Uterus (tissue), 4 donors: ENCODE measurements around the gene CKMT2. TPM values are rescaled to one million over a fixed set of nuclear protein-coding genes. Genes with fewer than 3 reads are reported as not detected.

Experiments used
- DNase-seq, 2 donors: peaks; one replicate each; pipeline ENCODE4 v3.0.0-alpha.2; 2019 to 2020
- H3K27ac ChIP-seq, 2 donors: fragments of 200-600 bp; sonication (generic); 1 replicate in 1 of 2; 2 replicates in 1 of 2; pipeline ENCODE4 v1.5.1; 2016 to 2018
- H3K27me3 ChIP-seq, 2 donors: fragments of 200-600 bp; sonication (generic); one replicate each; pipeline ENCODE4 v1.5.1; 2018 to 2019; ENCODE audit warnings: control low read depth in 1 of 2
- H3K36me3 ChIP-seq, 2 donors: fragments of 200-600 bp; sonication (generic); one replicate each; pipeline ENCODE4 v1.5.1; 2019; ENCODE audit warnings: control low read depth in 1 of 2
- H3K4me1 ChIP-seq, 2 donors: fragments of 200-600 bp; sonication (generic); one replicate each; pipeline ENCODE4 v1.5.1; 2018 to 2019; ENCODE audit warnings: control low read depth in 1 of 2
- H3K4me3 ChIP-seq, 2 donors: fragments of 200-600 bp; sonication (generic); 1 replicate in 1 of 2; 2 replicates in 1 of 2; pipeline ENCODE4 v1.5.1; 2018 to 2019; ENCODE audit warnings: mild to moderate bottlenecking in 1 of 2
- H3K9me3 ChIP-seq, 2 donors: fragments of 200-600 bp; sonication (generic); one replicate each; pipeline ENCODE4 v1.5.1; 2019; ENCODE audit warnings: control low read depth in 1 of 2
- POLR2A ChIP-seq, 2 donors: fragments of 450-650 bp; IDR thresholded peaks; one replicate each; pipeline ENCODE4 v1.6.1; 2016; ENCODE audit warnings: antibody characterized with exemption in 2 of 2, mild to moderate bottlenecking in 1 of 2, moderate library complexity in 1 of 2
- intact Hi-C: fragments of 100-400 bp; cut with DNase I; formaldehyde crosslinking; loops from one replicate; pipeline ENCODE4 v1.15.1; 2023; ENCODE audit warnings: low total_unique reads
- total RNA-seq, 4 donors: library from RNA; depleted of rRNA in 3 of 4; stranded (reverse); fragments of >200 nt in 3 of 4; gene quantifications; one replicate each; pipeline versions ENCODE4 v1.1.0 to v1.2.4, GENCODE V29; 2014 to 2023
- TF ChIP-seq, protein P1 (sequence below), 4 experiments: fragments of 200-600 bp in 2 of 4; fragments of 450-650 bp in 2 of 4; sonication (generic) in 2 of 4; IDR thresholded peaks; one replicate each; pipeline ENCODE4 v1.5.1; 2016 to 2019; ENCODE audit warnings: antibody characterized with exemption in 4 of 4, mild to moderate bottlenecking in 2 of 4, moderate library complexity in 1 of 4
- donor health status: DM: yes; HTN: yes; CAD: no.

The CKMT2 gene
- total RNA-seq, 4 donors from 2014 or later, result 3.5 to 20.5 (median 9.8) TPM

DNA sequence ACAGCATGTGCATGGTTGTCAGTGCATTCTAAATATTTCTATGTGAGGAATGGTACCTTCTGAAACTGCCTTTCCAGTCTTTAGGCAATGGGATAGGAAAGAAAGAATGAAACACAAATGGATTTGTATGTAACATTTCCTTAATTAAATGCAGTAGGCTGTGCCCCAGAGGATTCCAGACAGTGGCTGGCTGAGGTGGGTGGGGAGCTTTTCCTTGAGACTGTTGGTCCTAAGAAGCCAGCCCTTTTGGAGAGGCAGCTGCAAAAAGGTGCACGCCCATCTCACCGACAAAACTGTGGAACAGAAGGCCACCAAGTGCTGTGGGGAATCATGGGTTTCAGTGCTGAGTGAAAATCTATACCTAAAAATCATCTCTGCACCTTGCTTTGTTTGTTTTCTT lies 6.8 kb upstream of the CKMT2 start:
- H3K9me3 ChIP-seq, result no peaks in the 10 kb centered on the region
- intact Hi-C loops, result no loop called here
- no peak for DNase-seq
- no peaks in the 10 kb centered on the region for H3K27me3 ChIP-seq
- TF ChIP-seq POLR2A (IDR thresholded peaks at IDR 0.05), result no peak
- TF ChIP-seq, protein P1, sequence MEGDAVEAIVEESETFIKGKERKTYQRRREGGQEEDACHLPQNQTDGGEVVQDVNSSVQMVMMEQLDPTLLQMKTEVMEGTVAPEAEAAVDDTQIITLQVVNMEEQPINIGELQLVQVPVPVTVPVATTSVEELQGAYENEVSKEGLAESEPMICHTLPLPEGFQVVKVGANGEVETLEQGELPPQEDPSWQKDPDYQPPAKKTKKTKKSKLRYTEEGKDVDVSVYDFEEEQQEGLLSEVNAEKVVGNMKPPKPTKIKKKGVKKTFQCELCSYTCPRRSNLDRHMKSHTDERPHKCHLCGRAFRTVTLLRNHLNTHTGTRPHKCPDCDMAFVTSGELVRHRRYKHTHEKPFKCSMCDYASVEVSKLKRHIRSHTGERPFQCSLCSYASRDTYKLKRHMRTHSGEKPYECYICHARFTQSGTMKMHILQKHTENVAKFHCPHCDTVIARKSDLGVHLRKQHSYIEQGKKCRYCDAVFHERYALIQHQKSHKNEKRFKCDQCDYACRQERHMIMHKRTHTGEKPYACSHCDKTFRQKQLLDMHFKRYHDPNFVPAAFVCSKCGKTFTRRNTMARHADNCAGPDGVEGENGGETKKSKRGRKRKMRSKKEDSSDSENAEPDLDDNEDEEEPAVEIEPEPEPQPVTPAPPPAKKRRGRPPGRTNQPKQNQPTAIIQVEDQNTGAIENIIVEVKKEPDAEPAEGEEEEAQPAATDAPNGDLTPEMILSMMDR (IDR thresholded peaks at IDR 0.05), result no peak
- no peak overlapping the region for H3K27ac ChIP-seq
- no peaks in the 10 kb centered on the region for H3K4me1 ChIP-seq
- no peak overlapping the region for H3K4me3 ChIP-seq
- H3K36me3 ChIP-seq, result no peaks in the 10 kb centered on the region

DNA sequence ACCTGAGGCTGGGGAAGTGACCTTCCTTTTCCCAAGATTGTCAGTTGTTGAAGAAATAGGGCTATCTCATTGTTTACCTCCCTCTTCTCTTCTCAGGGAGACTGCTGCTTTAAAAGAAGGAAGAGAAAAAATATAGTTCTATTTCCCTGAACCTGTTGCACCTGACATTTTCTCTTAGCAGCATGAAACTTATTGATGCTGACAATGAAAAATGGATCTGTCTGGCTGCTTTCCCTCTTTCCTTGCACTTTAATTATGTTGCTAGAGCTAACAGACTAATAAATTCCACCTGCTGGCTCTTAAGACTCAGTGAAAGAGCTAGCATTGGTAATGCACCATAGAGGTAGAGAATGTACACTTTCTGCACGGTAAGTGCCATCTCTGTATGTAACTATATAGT lies 6.2 kb upstream of the CKMT2 start:
- Histone ChIP-seq H3K36me3 (no peaks in the 10 kb centered on the region), H3K27ac (no peak overlapping the region), H3K9me3 (no peaks in the 10 kb centered on the region), H3K27me3 (no peaks in the 10 kb centered on the region), H3K4me1 (no peaks in the 10 kb centered on the region), H3K4me3 (no peak overlapping the region)
- intact Hi-C loops, result no loop called here
- DNase-seq, result no peak
- TF ChIP-seq, protein P1 (IDR thresholded peaks at IDR 0.05), result no peak
- TF ChIP-seq POLR2A (IDR thresholded peaks at IDR 0.05), result no peak

DNA sequence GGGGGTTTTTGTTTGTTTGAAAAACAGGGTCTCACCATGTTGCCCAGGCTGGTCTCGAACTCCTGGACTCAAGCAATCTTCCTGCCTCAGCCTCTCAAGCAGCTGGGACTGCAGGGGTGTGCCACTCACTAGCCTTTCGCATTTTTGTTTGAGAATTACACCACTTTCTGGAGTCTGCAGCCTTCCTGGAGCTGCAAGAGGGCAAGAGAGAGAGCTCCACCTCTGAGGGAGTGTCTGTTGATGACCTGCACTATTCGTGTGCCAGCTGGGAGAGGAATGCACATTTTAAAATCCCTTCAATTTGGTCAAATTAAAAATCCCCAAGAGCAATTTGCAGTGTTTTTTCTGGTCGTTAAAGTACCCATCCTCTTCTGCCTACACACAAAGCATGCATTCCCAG lies 5.0 kb upstream of the CKMT2 start:
- Histone ChIP-seq H3K36me3 (no peaks in the 10 kb centered on the region), H3K27ac (no peak overlapping the region), H3K4me1 (peaks cover 0 to 4% of the 10 kb centered on the region in 2 donors), H3K27me3 (no peaks in the 10 kb centered on the region), H3K9me3 (no peaks in the 10 kb centered on the region), H3K4me3 (no peak overlapping the region)
- intact Hi-C loops, result no loop called here
- DNase-seq, result no peak
- TF ChIP-seq POLR2A (IDR thresholded peaks at IDR 0.05), result no peak
- TF ChIP-seq, protein P1 (IDR thresholded peaks at IDR 0.05), result no peak

DNA sequence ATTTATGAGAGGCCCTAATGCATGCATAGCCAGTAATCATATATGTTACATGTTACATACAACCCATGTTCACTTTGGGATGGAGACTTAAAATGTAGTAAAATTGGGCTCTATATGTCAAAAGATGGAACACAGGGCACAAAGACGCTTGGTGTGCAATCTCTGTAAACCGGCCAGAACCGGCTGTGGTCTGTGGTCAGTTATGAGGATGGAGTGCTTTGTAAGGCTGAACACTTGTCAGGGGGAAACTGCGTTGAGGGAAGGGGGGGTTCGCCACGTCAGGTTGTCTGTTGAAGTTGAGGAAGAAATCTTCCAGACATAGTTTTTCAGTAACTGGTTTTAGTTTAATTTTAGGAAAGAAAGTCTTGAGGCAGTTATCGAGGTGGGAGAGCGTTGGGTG lies 2.7 kb upstream of the CKMT2 start:
- no peaks in the 10 kb centered on the region for H3K36me3 ChIP-seq
- no peaks in the 10 kb centered on the region for H3K27me3 ChIP-seq
- H3K9me3 ChIP-seq, result no peaks in the 10 kb centered on the region
- peaks cover 6 to 11% of the 10 kb centered on the region in 2 donors for H3K4me1 ChIP-seq
- TF ChIP-seq POLR2A (IDR thresholded peaks at IDR 0.05), result no peak
- TF ChIP-seq, protein P1 (IDR thresholded peaks at IDR 0.05), result no peak
- no peak overlapping the region for H3K27ac ChIP-seq
- intact Hi-C loops, result no loop called here
- no peak for DNase-seq
- H3K4me3 ChIP-seq, result no peak overlapping the region

DNA sequence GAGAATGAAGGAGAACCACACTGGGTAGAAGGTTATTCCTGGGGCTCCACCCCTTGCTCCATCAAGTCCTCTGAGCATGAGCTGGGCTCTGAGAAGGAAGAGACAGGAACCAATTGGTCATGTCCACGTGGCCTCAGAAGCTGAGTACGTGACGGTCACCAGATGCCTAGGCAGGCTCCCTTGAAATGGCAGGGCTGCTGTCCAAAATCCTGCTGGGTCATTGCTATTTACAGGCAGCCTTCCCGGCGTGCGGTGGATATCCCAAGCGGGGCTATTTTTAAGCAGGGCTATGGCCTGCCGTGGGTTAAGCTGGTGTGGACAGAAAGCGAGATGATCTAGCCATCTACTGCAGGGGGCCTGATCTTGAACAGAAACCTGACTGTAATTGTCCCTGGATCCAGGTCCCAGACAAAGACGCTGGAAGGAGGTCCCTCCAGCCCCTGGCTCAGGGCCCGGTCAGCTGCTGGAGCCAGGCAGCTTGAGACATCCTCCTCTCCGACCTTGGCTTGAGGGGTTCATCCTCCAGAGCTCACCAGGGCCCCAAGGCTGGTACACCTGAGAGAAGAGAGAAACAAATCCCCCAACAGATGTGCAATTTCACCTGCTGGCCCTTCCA lies 550 bp upstream of the CKMT2 start:
- peaks cover 11 to 12% of the 10 kb centered on the region in 2 donors for H3K4me1 ChIP-seq
- DNase-seq, result peak; percentile 57 to 66
- peak overlapping the region; percentile 29 to 36 for H3K4me3 ChIP-seq
- H3K27ac ChIP-seq, result peak overlapping the region; percentile 73 to 76
- H3K9me3 ChIP-seq, result no peaks in the 10 kb centered on the region
- TF ChIP-seq POLR2A (IDR thresholded peaks at IDR 0.05), result no peak
- TF ChIP-seq, protein P1 (IDR thresholded peaks at IDR 0.05), result no peak
- intact Hi-C loops, result no loop called here
- no peaks in the 10 kb centered on the region for H3K36me3 ChIP-seq
- no peaks in the 10 kb centered on the region for H3K27me3 ChIP-seq
